NCI-H2107 (cell line): ENCODE data around the gene EREG.
"Not testable (repeated sequence)": the region's sequence is repeated elsewhere in the genome, so short reads cannot be mapped to it uniquely, and the experiment has no call there.

ENCODE experiments used
- DNase-seq: peaks from one replicate; lab custom pipeline; 2025; lab: John Stamatoyannopoulos, UW

EREG gene

DNA sequence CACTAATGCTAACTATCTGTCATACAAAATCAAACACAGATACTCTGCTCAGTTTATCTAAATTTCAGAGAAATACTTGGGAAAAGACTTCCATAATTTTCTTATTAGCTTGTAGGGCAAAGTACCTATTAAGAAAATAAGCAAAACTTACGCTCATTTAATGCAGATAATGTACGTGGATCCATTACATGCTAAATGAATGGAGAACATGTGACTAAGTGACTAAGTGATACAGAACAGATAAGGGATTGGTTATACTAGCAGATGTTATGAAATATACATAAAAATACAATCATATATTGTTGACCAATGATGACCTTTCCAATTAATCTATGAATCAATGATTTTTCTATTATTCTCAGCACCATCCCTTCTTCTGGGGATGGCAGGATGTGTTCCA lies 25.7 kb downstream of the EREG start:
- no peak for DNase-seq

DNA sequence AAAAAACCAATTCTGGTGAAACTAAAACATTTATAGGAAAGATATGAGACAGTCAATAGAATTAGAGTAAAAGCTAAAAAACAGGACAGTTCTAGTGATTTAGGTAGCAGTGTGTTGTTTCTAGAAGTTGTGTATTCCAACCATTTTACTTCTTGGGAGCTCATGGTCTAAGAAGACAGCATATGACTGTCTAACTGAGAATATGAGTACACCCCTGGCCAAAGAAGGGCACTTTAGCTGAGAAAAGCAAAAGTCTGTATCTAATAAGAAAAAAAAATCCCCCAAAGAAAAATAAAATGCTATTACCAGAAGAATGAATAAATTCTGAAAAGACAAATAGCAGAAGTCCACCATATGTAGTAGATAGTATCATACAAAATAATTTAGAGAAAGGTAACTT lies 26.4 kb downstream of the EREG start:
- DNase-seq: no peak

DNA sequence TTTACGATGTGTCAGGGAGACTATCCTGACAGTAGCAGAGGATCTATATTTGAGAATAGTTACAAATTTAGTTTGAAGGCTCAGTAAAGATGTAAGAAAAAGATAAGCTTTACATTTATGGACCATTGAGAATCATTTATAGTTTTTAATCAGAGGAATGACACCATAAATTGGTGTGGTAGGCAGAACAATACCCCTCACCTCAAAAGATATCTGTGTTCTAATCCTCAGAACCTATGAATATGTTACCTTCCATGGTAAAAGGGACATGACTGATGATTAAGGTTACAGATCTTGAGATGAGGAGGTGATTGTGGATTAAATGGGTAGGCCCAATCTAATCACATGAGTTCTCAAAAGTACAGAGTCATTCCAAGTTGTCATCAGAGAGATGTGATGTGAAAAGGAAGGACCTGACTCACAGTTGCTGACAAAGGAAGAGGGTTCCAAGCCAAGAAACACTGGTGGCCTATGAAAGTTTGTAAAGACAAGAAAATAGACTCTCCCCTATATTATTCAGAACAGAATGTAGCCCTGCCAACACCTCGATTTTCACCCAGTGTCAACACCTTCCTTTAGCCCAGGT lies 27.0 kb downstream of the EREG start:
- DNase-seq: no peak

DNA sequence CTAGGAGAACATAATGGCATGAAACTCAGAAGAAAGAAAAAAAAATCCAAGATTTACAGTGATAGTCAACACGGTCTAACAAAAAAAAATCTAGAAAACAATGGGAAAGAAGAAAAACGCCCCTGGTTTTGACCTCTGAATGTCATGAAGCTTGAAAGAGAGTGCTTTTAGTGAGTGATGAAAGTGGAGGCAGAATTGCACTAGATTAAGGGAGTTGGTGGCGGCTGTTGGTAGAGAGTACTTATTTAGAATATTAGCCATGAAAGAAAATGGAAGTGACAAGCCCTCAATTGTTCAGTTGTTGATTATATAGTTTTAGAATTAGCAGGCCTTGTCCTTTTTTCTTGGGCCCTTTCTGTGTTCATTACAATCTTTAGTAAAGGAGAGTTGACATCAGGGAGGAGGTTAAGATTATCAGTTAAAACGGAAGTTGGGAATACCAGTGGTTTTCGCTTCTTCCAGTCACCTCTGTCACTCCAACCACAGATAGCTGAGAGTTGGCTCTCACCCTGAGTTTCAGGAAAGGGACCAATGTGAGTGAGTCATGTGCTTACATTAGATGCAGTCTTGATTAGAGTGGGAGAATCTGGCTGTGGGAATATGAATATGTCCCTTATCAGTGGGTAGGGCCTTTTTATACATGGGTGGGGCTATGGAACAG lies 29.7 kb downstream of the EREG start:
- no peak for DNase-seq

DNA sequence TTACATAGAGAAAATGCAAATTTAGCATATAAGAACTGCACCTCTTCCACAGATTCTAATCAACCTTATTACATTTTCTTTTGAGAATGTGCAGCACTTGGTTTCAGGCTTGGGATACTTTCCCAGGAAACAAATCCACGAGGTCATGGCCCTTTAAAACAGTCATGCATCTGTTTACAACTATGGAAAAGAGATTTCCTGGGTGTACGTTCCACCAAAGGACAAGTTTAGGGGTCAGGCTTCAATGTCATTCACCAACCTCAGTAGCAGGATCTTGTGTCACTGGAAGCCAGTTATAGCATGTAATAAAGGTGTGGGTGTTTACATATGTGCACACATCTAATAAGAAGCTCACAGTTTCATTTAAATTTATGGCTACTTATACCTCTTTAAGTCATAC lies 30.7 kb downstream of the EREG start:
- DNase-seq: no peak

DNA sequence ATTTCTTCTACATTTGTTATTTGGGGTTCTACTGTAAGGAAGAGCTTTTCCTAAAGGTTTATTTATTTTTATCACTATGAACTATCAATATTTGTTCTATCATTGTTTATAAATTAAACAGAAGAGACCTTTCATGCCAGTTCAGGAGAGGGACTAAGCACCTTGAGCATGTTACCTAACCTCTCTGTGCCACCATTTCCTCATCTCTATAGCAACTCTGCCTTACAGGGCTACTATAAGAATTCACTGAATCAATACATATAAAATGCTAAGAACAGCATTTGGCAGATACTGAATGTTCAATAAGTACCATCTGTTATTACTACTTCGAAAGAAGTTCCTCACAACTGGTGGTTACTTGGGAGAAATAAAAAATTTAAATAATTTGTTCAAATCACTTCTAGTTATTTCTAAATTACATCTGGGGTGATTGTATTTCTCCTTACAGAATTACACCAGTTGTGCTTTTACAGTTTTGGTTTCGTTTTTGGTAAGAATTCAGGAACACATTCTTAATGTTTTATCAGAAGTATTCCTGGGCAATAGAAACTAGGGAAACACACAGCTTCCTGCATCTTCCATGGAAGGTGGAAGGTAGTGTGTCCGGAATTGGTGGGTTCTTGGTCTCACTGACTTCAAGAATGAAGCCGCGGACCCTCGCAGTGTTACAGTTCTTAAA lies 32.9 kb downstream of the EREG start:
- DNase-seq: no peak

DNA sequence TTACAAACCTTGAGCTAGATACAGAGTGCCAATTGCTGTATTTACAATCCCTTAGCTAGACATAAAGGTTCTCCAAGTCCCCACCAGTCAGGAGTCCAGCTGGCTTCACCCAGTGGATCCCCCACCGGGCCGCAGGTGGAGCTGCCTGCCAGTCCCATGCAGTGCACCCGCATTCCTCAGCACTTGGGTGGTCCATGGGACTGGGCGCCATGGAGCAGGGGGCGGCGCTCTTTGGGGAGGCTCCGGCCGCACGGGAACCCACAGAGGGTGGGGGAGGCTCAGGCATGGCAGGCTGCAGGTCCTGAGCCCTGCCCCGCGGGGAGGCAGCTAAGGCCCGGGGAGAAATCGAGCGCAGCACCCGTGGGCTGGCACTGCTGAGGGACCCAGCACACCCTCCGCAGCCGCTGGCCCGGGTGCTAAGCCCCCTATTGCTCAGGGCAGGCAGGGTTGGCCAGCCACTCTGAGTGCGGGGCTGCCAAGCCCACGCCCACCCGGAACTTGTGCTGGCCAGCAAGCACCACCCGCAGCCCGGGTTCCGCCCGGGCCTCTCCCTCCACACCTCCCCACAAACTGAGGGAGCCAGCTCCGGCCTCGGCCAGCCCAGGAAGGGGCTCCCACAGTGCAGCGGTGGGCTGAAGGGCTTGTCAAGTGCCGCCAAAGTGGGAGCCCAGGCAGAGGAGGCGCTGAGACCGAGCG lies 34.1 kb downstream of the EREG start:
- not testable (repeated sequence) for DNase-seq

DNA sequence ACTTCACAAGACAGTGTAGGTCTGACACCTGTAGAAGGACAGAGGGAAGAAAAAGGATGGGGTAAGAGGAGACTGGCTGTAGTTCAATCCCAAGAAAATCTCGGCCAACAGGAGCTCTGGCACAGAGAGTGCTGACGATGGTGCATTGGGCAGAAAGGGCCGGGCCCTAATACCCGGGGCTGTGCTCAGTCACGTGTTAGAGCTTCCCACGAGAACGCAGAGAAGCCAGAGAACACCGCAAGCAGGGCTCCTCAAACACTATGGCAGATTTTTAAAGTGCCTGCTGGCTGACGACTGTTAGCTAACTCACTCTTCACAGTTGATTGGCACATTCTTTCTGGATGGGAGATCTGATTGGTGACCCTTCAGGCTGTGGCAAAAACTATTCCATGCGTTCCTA lies 35.5 kb downstream of the EREG start:
- no peak for DNase-seq

DNA sequence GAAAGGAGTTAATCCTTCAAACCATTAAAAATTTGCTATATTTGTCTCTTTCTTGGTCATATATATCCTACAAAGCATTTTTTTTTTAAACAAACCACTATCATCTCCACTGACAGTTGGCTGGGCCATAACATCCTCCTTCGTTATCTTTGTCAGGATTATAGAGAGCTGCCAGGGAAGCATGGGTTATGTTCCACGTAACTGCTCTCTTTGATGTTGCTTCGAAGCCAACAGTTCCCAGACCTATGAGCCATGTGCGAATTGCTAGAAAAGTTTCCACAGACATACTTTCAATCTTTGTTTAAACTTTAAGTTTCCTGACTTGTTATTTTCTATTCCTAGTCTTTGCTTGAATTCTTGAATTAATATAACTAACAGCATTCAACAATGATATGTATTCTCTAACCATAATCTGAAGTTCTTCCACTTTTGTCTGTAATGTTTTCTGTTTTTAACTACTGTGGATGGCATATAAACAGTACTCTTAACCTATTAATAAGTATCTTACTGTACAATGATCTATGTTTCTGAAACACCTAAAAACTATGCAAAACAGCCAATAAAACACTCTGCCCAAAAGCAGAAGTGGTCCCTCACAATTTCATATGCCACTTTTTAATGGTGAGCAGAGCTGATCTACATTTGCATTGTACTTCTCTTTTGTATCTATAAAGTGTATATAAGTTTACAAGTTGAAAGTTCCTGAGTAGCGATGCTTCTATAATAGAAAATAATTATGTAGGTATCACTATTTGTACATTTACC lies 37.9 kb downstream of the EREG start:
- no peak for DNase-seq

DNA sequence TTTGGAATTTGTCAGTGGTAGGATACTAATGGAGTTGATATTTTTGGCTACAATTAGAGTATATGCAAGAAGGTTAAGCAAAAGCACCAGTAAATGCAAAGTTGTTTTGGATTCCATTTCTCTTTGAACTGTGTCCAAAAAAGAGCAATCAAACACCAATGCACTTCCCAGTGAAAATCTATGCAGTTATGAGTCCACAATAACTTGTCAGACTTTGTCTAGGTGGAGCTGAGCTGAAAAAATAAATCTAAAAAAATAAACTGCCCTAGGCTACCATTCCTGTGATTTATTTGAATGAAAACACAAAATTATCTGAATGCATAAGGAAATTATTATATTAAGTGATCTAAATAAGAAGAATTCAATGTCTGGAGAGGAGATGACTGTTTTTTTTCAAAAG lies 42.9 kb downstream of the EREG start:
- no peak for DNase-seq

DNA sequence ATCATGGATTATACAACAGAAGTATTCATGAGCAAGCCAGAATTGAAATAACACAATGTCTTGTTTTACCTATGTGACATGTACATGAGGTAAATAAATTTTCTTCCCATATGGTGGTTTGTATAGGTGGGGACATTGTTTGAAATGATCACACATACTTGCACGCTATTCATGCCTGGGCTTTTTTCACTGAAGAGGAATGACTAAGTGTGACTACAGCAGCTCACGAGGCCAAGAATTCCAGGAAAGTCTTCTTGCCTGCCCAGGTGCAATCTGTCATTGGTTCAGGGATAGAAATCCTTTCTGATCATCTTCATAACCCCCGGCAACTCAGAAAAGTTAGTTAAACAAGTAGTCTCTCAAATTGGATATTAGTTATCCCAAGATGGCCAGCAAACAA lies 43.7 kb downstream of the EREG start:
- DNase-seq: no peak

DNA sequence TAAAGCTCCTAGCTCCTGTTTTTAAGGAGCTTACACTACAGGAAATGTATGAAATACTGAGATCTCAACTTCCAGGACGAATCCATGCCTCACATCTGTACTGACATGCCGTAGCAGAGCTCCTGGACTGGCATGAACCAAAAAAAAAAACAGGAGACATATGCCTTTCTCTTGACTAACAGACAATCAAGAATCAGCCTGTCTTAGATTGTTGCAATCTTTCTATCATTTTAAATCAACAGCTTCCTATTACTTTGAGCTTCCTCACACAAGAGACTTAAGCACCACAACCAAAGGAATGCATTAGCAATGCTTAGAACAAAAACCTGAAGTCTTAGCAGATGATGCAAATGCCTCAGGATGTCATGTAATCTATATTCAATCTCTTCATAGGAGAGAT lies 45.3 kb downstream of the EREG start:
- no peak for DNase-seq

DNA sequence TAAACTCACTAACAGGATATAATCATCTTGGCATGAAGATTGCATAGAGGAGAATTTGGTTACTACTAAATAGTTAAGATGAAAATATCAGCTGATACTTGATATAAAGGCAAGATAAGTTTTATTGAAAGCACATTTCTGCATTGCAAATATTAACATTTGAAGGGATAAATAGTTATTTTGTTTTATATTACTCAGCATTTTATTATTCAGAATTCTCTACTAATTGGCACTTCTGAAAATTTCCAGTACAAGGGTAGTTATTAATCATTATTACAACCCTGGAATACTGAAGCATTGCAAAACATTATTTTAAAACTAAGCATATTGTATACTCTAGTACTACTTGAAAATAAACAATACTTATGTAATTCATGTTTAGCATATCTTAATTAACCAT lies 47.3 kb downstream of the EREG start:
- no peak for DNase-seq

DNA sequence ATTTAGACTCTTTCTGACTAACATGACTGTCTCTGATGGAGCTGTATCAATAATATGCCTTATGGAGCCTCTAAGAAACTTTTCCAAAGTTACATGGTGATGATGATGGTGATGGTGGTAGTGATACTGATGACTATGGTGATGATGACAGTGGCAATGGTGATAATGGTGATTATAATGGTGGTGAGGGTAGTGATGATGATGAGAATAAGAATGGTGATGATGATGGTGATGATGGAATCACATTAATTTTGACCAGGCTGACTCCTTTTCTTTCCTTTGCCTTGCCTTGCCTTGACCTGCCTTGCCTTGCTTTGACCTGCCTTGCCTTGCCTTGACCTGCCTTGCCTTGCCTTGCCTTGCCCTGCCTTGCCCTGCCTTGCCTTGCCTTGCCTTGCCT lies 48.3 kb downstream of the EREG start:
- no peak for DNase-seq

DNA sequence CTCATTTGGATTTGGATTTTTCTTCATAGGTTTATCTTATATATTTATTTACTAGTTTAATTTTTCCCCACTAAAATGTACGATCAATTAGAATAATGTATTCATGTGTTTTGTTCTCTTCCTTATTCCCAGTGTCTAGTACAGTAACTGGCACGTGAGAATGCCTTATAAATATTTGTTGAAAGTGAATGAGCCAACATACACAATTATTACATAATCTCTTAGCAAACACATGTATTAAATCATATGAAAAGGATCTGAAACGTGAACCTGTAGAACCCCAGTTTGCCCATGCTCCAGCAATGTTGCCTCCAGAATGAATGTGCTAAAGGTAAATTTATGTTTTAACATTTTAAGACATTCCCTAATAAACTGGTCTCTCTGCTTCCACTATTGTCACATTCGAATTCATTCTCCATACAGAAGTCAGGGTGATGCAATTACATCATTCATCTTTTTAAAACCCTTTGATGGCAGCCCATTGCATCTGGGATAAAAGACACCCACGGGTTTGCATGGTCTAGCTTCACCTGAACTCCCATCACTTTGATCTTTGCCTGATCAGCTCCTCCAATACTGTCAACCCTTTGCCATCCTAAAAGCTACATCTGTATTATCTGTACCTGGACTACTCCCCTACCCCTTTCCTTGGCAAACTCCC lies 49.3 kb downstream of the EREG start:
- no peak for DNase-seq

DNA sequence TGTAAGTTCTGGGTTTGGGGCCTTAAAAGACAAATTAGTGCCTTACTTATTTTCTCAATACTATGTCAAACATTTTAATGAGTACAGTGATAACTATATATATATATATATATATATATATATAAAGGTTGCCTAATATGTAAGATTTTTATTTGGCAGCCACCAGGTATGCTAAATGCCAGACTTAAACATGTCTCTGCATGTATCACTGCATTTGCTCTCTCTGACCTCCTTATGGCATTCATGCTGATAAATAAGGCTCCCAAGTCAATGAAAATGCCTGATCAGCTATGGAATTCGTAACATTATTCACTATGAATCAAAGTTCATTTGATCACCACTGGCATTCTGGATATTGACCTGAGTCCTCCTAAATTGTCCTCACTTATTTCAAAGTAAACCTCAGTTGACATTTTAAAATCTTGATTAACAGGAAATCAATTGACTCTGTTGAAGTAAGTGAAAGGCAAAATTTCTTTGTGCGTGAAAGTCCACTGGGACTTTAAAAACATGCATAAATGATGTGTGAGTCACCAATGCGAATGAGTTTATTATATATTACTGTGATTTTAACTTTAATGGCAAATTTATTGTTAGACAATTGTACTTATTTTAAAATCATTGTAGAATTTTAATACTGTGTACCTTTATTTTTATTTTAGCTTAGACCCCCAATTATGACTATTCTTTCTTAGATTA lies 50.8 kb downstream of the EREG start:
- DNase-seq: no peak

DNA sequence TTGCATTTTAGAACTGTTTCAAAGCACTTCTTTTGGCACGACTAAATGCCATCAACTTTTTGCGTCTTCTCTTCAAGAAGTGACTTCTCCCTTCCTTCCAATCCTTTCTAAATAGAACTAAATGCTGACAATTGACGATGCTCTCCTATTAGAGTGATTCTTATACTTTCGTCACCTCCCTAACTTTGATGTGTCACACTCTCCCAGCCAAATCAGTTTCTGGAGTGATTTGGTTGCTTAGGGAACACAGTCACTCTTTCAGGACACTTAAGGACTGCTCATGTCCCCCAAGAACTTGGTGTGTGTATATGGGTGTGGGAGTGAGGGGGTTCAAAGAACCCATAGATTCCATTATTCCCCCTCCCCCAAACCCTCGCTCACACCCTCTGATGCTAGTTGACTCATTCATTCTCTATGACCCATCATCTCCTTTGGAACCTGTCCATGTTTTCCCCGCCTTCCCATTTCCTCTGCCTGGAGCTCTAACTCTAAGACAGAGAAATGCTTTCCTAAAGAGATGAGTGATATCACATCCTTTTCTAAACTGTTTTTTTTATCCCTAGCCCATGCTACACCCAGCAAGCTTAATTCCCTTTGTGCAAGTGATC lies 53.2 kb downstream of the EREG start:
- no peak for DNase-seq

DNA sequence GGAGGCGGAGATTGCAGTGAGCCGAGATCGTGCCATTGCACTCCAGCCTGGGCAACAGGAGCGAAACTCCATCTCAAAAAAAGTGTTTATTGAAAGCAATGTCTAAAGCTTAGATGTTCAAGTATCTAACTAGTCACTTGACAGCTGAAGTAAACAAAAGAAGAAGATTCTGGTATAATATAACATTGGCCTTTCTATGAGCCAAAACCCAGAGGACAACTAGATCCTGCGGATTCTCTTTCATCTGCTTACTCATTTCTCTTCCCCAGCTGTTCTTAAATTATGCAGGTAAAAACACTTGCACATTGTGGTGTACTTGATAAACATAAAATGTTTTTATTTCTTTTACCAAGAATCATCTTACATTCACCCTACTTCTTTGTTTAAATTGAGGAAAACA lies 55.9 kb downstream of the EREG start:
- DNase-seq: no peak

DNA sequence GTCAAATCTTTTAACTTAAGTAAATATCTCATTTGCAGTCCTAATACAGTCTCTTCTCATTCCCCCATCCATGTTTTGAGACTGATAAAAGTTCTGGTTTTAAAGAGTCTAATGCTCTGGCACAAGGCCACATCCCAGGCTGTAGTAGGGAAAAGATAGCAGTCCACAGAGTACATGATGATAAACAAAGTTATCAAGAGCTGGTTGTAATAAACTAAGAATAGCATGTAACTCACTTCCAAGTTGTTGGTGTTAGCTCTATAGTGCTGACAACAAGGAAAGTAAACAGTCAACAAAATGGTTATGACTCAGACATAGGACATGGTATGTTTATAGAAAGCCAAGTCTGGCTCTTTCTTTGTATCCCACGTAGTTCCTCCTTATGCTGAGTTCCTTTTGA lies 58.2 kb downstream of the EREG start:
- no peak for DNase-seq

DNA sequence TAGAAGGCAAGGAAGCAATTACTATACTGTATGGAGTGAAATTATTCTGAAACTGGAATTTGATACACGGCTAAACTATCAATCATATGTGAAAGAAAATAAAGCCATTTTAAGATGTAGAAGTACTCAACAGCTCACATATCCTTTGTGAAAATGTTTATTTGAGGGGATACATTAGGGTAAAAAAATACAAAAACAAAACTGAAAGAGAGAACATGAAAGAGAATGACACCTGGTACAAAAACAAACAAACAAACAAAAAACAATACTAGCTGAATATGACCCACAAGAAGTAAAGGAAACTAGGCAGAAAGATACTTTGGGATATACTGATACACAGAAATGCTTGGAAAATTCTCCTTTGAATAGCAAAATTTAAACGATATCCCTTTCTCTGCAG lies 59.2 kb downstream of the EREG start:
- DNase-seq: no peak

DNA sequence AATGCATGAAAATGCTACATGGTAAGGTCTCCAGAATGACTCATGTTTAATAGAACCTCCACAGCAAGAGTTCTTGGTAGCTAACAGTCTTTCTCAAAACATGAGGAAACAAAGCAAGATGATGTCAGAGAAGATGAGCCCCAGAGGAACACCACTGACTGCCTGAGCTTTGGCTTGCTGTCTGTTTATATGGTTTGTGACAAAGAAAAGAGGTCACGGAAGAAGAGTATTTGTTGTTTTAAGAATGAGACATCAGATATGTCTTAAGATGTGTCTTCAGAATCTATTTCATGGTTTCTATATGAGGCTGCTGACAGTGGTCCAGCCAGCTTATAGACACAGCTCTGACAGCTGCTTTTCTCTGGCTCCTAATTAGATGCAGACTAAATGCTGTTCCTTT lies 61.2 kb downstream of the EREG start:
- no peak for DNase-seq
